H1 (cell line): ENCODE measurements around the gene CMYA5. TPM values are rescaled to one million over a fixed set of nuclear protein-coding genes. Genes with fewer than 3 reads are reported as not detected.

Experiments used
- CTCF ChIA-PET: fragments of 300-600 bp; sonication (Branson Sonifier 250); formaldehyde crosslinking; loops from one replicate; lab custom pipeline; 2021; ENCODE audit not compliant: partially characterized antibody; lab: Charles Lee
- POLR2A ChIA-PET: fragments of 300-600 bp; sonication (Branson Sonifier 250); formaldehyde crosslinking; loops from one replicate; lab custom pipeline; 2021; ENCODE audit warnings: inconsistent platforms; ENCODE audit not compliant: partially characterized antibody; lab: Charles Lee
- DNase-seq, 2 experiments: peaks; one replicate each; pipeline versions ENCODE4 v3.0.0 to v3.0.0-alpha.2; 2010 to 2022; ENCODE audit warnings: low spot score in 2 of 2, low read depth in 1 of 2, mixed read lengths in 1 of 2
- FAIRE-seq: peaks from 2 replicates; lab custom pipeline; 2011; peaks lifted over from hg19 to GRCh38; lab: Jason Lieb, UNC
- H2AFZ ChIP-seq: 2 replicates; pipeline ENCODE4 v1.8.1; 2012; ENCODE audit warnings: low read length, inconsistent platforms
- H2AK5ac ChIP-seq: 2 replicates; pipeline ENCODE4 v1.6.1; 2013; ENCODE audit warnings: low read depth, low read length
- H2BK120ac ChIP-seq: replicated peaks from 2 replicates; pipeline ENCODE3; 2013; ENCODE audit warnings: low read depth, low read length, inconsistent platforms
- H2BK12ac ChIP-seq: 2 replicates; pipeline ENCODE4 v1.6.1; 2013; ENCODE audit warnings: low read depth, low read length
- H2BK15ac ChIP-seq: 2 replicates; pipeline ENCODE4 v1.6.1; 2013; ENCODE audit warnings: low read length
- H2BK20ac ChIP-seq: 2 replicates; pipeline ENCODE4 v1.6.1; 2013; ENCODE audit warnings: low read length
- H2BK5ac ChIP-seq: 2 replicates; pipeline ENCODE4 v1.6.1; 2013; ENCODE audit warnings: low read depth, low read length
- H3K14ac ChIP-seq: 2 replicates; pipeline ENCODE4 v1.6.1; 2013; ENCODE audit warnings: inconsistent platforms; ENCODE audit not compliant: insufficient read length
- H3K18ac ChIP-seq: 2 replicates; pipeline ENCODE4 v1.6.1; 2013; ENCODE audit warnings: low read length; ENCODE audit errors: extremely low read depth
- H3K23ac ChIP-seq: 2 replicates; pipeline ENCODE4 v1.6.1; 2013; ENCODE audit warnings: inconsistent platforms; ENCODE audit not compliant: insufficient read length
- H3K23me2 ChIP-seq: 2 replicates; pipeline ENCODE4 v1.6.1; 2013; ENCODE audit warnings: low read depth, low read length
- H3K27ac ChIP-seq: 2 replicates; pipeline ENCODE4 v1.6.1; 2011; ENCODE audit warnings: low read depth, low read length, inconsistent platforms
- H3K27me3 ChIP-seq, 4 experiments: replicated peaks in 1 of 4; 1 replicate in 1 of 4; 2 replicates in 3 of 4; pipeline versions ENCODE4 v1.6.1 to v1.8.1; 2011 to 2013; ENCODE audit warnings: low read length in 3 of 4, mild to moderate bottlenecking in 3 of 4, inconsistent platforms in 2 of 4, mixed read lengths in 2 of 4, moderate library complexity in 1 of 4; ENCODE audit not compliant: control insufficient read depth in 3 of 4, insufficient read depth in 3 of 4; ENCODE audit errors: extremely low read depth in 1 of 4
- H3K36me3 ChIP-seq, 4 experiments: 2 replicates each; pipeline versions ENCODE4 v1.6.1 to v1.8.1; 2011 to 2013; ENCODE audit warnings: mild to moderate bottlenecking in 4 of 4, low read length in 3 of 4, moderate library complexity in 2 of 4, control low read depth in 1 of 4, inconsistent platforms in 1 of 4; ENCODE audit not compliant: insufficient read depth in 4 of 4, control insufficient read depth in 2 of 4
- H3K4ac ChIP-seq: replicated peaks from 2 replicates; pipeline ENCODE3; 2013; ENCODE audit warnings: low read length, low read depth, mixed read lengths, inconsistent platforms; ENCODE audit not compliant: insufficient read length
- H3K4me1 ChIP-seq, 4 experiments: replicated peaks in 1 of 4; 1 replicate in 1 of 4; 2 replicates in 3 of 4; pipeline versions ENCODE4 v1.6.1 to v1.8.1; 2011 to 2013; ENCODE audit warnings: low read length in 3 of 4, inconsistent platforms in 2 of 4, mixed read lengths in 1 of 4; ENCODE audit not compliant: insufficient read depth in 4 of 4, control insufficient read depth in 3 of 4
- H3K4me2 ChIP-seq, 2 experiments: 2 replicates each; pipeline versions ENCODE4 v1.6.1 to v1.8.1; 2011 to 2013; ENCODE audit warnings: low read depth in 2 of 2, low read length in 2 of 2, control low read depth in 1 of 2, inconsistent platforms in 1 of 2, mild to moderate bottlenecking in 1 of 2; ENCODE audit not compliant: insufficient read depth in 1 of 2
- H3K4me3 ChIP-seq, 4 experiments: fragments of 200-600, 300-600 bp in 1 of 4; sonication (generic), shearing (Covaris generic), sonication (Bioruptor Twin) in 1 of 4; 2 replicates each; pipeline versions ENCODE4 v1.5.1 to v1.8.1; 2011 to 2016; ENCODE audit warnings: low read length in 4 of 4, low read depth in 3 of 4, control low read depth in 2 of 4, inconsistent platforms in 2 of 4, mild to moderate bottlenecking in 2 of 4, mixed read lengths in 1 of 4, moderate library complexity in 1 of 4; ENCODE audit not compliant: insufficient read depth in 2 of 4; ENCODE audit errors: extremely low read depth in 1 of 4
- H3K56ac ChIP-seq: replicated peaks from 2 replicates; pipeline ENCODE3; 2013; ENCODE audit warnings: low read depth, mild to moderate bottlenecking, mixed read lengths, low read length, inconsistent platforms; ENCODE audit not compliant: insufficient read length
- H3K79me1 ChIP-seq: 2 replicates; pipeline ENCODE4 v1.6.1; 2013; ENCODE audit warnings: low read depth, low read length, control low read depth
- H3K79me2 ChIP-seq, 2 experiments: 2 replicates each; pipeline versions ENCODE4 v1.6.1 to v1.8.1; 2012 to 2013; ENCODE audit warnings: low read length in 2 of 2, mild to moderate bottlenecking in 2 of 2, inconsistent platforms in 1 of 2; ENCODE audit not compliant: insufficient read depth in 2 of 2, control insufficient read depth in 1 of 2
- H3K9ac ChIP-seq, 4 experiments: replicated peaks in 1 of 4; 1 replicate in 1 of 4; 2 replicates in 3 of 4; pipeline versions ENCODE4 v1.6.1 to v1.8.1; 2011 to 2013; ENCODE audit warnings: low read depth in 3 of 4, low read length in 3 of 4, control low read depth in 2 of 4, mild to moderate bottlenecking in 2 of 4, moderate library complexity in 2 of 4, inconsistent platforms in 1 of 4; ENCODE audit errors: extremely low read depth in 1 of 4
- H3K9me3 ChIP-seq, 2 experiments: 2 replicates each; pipeline versions ENCODE4 v1.6.1 to v1.8.1; 2012 to 2013; ENCODE audit warnings: mild to moderate bottlenecking in 2 of 2, moderate library complexity in 2 of 2, control low read depth in 1 of 2, inconsistent platforms in 1 of 2, low read depth in 1 of 2, low read length in 1 of 2, mixed read lengths in 1 of 2; ENCODE audit not compliant: insufficient read depth in 2 of 2
- H4K20me1 ChIP-seq, 2 experiments: replicated peaks in 1 of 2; 2 replicates each; pipeline versions ENCODE3 to v1.8.1; 2011 to 2013; ENCODE audit warnings: inconsistent platforms in 2 of 2, low read length in 2 of 2, mild to moderate bottlenecking in 1 of 2; ENCODE audit not compliant: insufficient read depth in 2 of 2, control insufficient read depth in 1 of 2
- H4K5ac ChIP-seq: 2 replicates; pipeline ENCODE4 v1.6.1; 2013; ENCODE audit warnings: low read length, low read depth, mixed read lengths, inconsistent platforms; ENCODE audit not compliant: insufficient read length
- H4K8ac ChIP-seq: 2 replicates; pipeline ENCODE4 v1.8.0; 2013; ENCODE audit warnings: mild to moderate bottlenecking, moderate library complexity, low read length, inconsistent platforms; ENCODE audit not compliant: insufficient read depth; ENCODE audit errors: extremely low read depth
- H4K91ac ChIP-seq: replicated peaks from 2 replicates; pipeline ENCODE3; 2013; ENCODE audit warnings: low read length, mixed read lengths, inconsistent platforms; ENCODE audit not compliant: insufficient read length
- CBX5 ChIP-seq: fragments of 300-800, 300-1000 bp; sonication (generic); IDR thresholded peaks from 2 replicates; pipeline ENCODE4 v1.7.1; 2016; ENCODE audit warnings: antibody characterized with exemption, low read length, low read depth
- SIX5 ChIP-seq: IDR thresholded peaks from 2 replicates; pipeline ENCODE4 v1.6.1; 2011; ENCODE audit warnings: mild to moderate bottlenecking, low read depth, low read length
- WGBS, 2 experiments: shearing (Covaris generic) in 1 of 2; methylation state at CpG; one replicate each; pipeline versions ENCODE4 v1.1.6 to v1.1.7; 2013 to 2015; ENCODE audit warnings: low lambda C conversion rate in 2 of 2, mixed read lengths in 2 of 2, inconsistent platforms in 1 of 2, low coverage in 1 of 2, missing lambda C conversion rate in 1 of 2; ENCODE audit not compliant: insufficient replicate concordance in 2 of 2, insufficient coverage in 1 of 2, insufficient read length in 1 of 2; ENCODE audit errors: extremely low coverage in 1 of 2, missing lambda C conversion rate in 1 of 2; 5-methylcytosine and 5-hydroxymethylcytosine counted together
- polyA plus RNA-seq, 7 experiments: library from polyadenylated mRNA; depleted of rRNA in 3 of 7; stranded (reverse) in 5 of 7; unstranded in 2 of 7; fragments of >200 nt in 5 of 7; fragments of 200-250 nt in 2 of 7; gene quantifications; 1 replicate in 5 of 7; 2 replicates in 1 of 7; 4 replicates in 1 of 7; pipeline versions ENCODE4 v1.2.1 to v1.2.3, GENCODE V29; 2011 to 2013; ENCODE audit warnings: missing spikeins in 2 of 7, mixed read lengths in 2 of 7
- total RNA-seq: library from RNA; stranded (reverse); fragmentation: NEBNext Ultra II Directional; extraction: Animal tissue kit (Norgen Biotek cat#: 25700); gene quantifications from 2 replicates; pipeline ENCODE4 v1.2.1, GENCODE V29; 2021
- TF ChIP-seq, protein P1 (sequence below): IDR thresholded peaks from 2 replicates; pipeline ENCODE4 v1.6.1; 2012; ENCODE audit warnings: low read length, inconsistent platforms

CMYA5 gene
- total and polyA plus RNA-seq, 2 of the 8 experiments (the other 6 are each of a cell fraction or from before 2014, with no cell fraction given) = 0.88 to 0.95 TPM

DNA sequence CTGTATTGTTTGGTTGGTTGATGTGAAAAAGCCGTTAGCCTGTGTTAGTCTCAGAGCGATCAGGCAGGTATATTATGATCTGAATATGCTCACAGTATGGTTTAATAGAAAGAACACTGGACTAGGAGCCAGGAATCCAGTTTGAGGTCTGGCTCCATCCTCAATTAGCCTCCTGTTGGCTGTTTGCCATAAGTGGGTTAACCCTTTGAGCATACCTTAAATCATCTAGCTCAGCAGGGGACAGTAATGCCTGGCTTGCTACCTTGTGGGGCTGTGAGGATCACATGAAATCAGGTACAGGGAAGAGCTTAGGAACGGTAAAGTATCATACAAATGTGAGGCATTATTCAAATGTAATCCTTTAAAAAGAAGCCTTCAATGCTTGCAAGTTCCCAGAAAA, 104.7 kb downstream of the CMYA5 start:
- CTCF ChIA-PET = interaction anchor here (1.0 to 1.9 kb wide), 4 partner anchors 31 to 278 kb away, joined by 3 to 7 read pairs (median 3); no protein-coding TSS in a partner anchor
- no peaks in the 10 kb centered on the region for H3K79me1 ChIP-seq
- POLR2A ChIA-PET = interaction anchor here (0.5 kb wide), 1 partner anchor 235 kb away, joined by 3 read pairs; no protein-coding TSS in a partner anchor

More for the DNA sequence above, 104.7 kb downstream of the CMYA5 start:
- H3K4me2 ChIP-seq = no peak overlapping the region
- no peak overlapping the region for H3K14ac ChIP-seq
- H3K56ac ChIP-seq = no peak overlapping the region
- H2AK5ac ChIP-seq = no peak overlapping the region
- H2BK5ac ChIP-seq = no peak overlapping the region
- H3K4ac ChIP-seq = no peak overlapping the region
- H3K9ac ChIP-seq = no peak overlapping the region
- no peak overlapping the region for H2AFZ ChIP-seq
- TF ChIP-seq, protein P1, sequence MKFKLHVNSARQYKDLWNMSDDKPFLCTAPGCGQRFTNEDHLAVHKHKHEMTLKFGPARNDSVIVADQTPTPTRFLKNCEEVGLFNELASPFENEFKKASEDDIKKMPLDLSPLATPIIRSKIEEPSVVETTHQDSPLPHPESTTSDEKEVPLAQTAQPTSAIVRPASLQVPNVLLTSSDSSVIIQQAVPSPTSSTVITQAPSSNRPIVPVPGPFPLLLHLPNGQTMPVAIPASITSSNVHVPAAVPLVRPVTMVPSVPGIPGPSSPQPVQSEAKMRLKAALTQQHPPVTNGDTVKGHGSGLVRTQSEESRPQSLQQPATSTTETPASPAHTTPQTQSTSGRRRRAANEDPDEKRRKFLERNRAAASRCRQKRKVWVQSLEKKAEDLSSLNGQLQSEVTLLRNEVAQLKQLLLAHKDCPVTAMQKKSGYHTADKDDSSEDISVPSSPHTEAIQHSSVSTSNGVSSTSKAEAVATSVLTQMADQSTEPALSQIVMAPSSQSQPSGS = no peak
- TF ChIP-seq SIX5 (no peak), CBX5 (no peak)
- H3K9me3 ChIP-seq = no peaks in the 10 kb centered on the region
- H2BK15ac ChIP-seq = no peak overlapping the region
- H2BK12ac ChIP-seq = no peak overlapping the region
- H3K23ac ChIP-seq = no peak overlapping the region
- H3K23me2 ChIP-seq = no peaks in the 10 kb centered on the region
- no peak overlapping the region for H3K27ac ChIP-seq
- no peaks in the 10 kb centered on the region for H3K36me3 ChIP-seq
- no peak overlapping the region for H2BK20ac ChIP-seq
- H3K4me3 ChIP-seq = no peak overlapping the region
- no peaks in the 10 kb centered on the region; a peak in 1 of 7 replicates for H3K4me1 ChIP-seq
- no peak overlapping the region for H4K91ac ChIP-seq
- no peak overlapping the region for H4K8ac ChIP-seq
- H3K79me2 ChIP-seq = no peaks in the 10 kb centered on the region
- H3K18ac ChIP-seq = no peak overlapping the region
- no peaks in the 10 kb centered on the region for H4K20me1 ChIP-seq
- FAIRE-seq (no peak), DNase-seq (no peak)
- H4K5ac ChIP-seq = no peak overlapping the region
- H2BK120ac ChIP-seq = no peak overlapping the region
- H3K27me3 ChIP-seq = no peaks in the 10 kb centered on the region
- 89% methylated on average over 3 of the region's 3 CpGs; no CpG with 5 or more reads in 1 of the 2 experiments for WGBS, 2 experiments
